Inflammatory macrophage treated with lipopolysaccharide for 4 hours (primary cell): ENCODE data around the gene OR10J5.
A peak's percentile ranks its signal among the peaks of the same experiment; 100 is the strongest.
"Not testable (repeated sequence)": the region's sequence is repeated elsewhere in the genome, so short reads cannot be mapped to it uniquely, and the experiment has no call there.

ENCODE experiments used
- DNase-seq: peaks from one replicate; pipeline ENCODE4 v3.0.0-alpha.2; 2020

The OR10J5 gene, protein sequence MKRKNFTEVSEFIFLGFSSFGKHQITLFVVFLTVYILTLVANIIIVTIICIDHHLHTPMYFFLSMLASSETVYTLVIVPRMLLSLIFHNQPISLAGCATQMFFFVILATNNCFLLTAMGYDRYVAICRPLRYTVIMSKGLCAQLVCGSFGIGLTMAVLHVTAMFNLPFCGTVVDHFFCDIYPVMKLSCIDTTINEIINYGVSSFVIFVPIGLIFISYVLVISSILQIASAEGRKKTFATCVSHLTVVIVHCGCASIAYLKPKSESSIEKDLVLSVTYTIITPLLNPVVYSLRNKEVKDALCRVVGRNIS

GRCh38 chr1:159535907-159536306 lies at the start of gene OR10J5:
Gene OR10J5 (minus strand): TSS chr1:159536007. CDS start chr1:159536007, 0 bp downstream.
- no peak for DNase-seq

GRCh38 chr1:159584536-159584935 lies 48.7 kb upstream of the OR10J5 start:
- no peak for DNase-seq

- DNase-seq: no peak
Measured at GRCh38 chr1:159581422-159581821, 45.6 kb upstream of the OR10J5 start.

- DNase-seq: no peak
Measured at GRCh38 chr1:159580340-159580739, 44.5 kb upstream of the OR10J5 start.

GRCh38 chr1:159577446-159577845 lies 41.6 kb upstream of the OR10J5 start:
- no peak for DNase-seq

DNA sequence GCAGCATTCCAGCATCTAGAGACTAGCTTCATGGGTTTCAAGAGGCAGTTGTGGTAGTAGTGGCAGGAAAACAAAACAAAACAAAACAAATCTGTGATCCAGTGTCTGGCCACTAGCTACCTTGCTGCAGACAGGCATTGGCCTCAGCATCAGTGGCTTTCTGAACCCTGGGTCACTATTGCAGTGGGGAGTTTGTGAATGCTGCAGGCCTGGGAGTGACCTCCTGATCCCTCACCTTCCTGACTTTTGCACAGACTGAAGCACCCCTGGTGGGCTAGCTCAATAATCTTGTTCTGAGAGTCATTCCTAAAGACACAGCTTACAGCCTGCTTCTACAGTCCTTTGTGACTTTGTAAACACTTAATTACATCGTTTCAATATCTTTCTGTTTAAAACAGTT lies 26.9 kb upstream of the OR10J5 start:
- DNase-seq: no peak

DNA sequence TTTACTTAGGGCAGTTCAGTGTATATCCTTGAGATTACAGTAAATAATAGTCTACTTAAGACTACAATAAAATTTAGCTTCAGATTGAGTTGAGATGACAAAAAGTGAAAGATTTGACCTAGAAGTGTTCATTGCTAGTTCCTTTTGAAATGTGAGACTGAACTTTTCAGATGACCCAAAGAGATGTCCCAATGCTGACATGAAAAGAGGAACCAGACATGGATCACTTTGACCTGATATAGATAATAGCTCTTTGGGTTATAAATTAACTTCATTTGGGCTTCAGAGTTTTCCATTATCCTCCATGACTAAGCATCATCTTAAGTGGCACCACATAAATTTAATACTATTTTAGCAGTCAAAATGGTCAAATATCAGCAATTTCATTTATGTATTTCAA lies 25.7 kb upstream of the OR10J5 start:
- DNase-seq: peak; percentile 8

DNA sequence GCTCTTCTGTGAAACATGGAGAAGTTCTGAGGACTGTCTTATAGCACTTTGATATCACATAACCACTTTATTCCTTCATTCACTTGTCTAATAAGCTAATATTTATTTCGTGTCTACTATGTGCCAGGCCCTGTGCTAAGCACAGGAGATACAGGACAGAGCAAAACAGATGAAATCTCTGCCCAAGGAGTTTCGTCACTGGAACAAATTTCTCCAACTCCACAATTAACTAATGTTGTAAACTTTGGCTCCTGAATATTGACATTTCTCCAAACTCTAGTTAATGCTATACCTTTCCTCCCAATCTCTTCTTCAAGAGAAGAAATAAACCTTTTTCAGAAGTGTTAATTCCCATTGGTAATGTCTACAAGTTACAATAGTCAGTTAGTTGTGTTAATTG lies 24.8 kb upstream of the OR10J5 start:
- no peak for DNase-seq

- no peak for DNase-seq
Measured at GRCh38 chr1:159556931-159557369, 21.1 kb upstream of the OR10J5 start.

- peak; percentile 25 for DNase-seq
Measured at GRCh38 chr1:159554696-159555095, 18.9 kb upstream of the OR10J5 start.

- DNase-seq: peak; percentile 14
Measured at GRCh38 chr1:159554261-159554660, 18.5 kb upstream of the OR10J5 start.

DNA sequence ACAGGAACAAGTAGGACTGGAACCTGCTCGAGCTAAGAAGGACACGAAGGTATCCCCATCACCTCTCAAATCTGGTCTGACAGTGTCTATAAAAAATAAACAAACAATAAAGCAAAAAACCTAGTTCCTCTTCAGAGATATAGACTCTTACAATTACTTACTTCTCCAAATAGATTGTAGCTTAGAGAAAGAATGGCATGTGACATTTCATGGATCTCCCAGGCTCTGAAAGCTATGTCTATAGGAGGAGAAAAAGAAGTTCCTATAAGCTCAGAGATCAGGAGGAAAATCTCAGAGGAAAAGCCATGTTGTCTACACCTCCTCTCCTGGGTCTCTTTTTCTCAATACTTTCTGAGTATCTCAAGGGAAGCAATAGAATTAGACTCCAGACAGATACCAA lies 12.3 kb upstream of the OR10J5 start:
- peak; percentile 21 for DNase-seq

GRCh38 chr1:159532922-159533321 lies 2.9 kb downstream of the OR10J5 start:
- no peak for DNase-seq

GRCh38 chr1:159524792-159525191 lies 11.0 kb downstream of the OR10J5 start:
- DNase-seq: not testable (repeated sequence)

DNA sequence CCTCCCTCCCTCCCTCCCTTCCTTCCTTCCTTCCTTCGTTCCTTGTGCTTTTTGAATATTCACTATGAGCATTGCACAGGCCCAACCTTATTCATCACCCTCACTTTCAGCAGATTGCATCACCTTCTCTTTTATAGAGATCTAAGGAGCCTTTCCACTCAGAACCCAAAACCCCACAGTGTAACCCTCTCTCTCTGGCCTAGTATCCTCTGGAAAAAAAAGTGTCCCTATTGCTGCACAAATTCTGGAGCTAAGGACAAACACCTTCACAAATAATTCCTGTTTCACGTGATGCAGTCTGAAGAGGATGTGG lies 25.6 kb downstream of the OR10J5 start:
- no peak for DNase-seq

DNA sequence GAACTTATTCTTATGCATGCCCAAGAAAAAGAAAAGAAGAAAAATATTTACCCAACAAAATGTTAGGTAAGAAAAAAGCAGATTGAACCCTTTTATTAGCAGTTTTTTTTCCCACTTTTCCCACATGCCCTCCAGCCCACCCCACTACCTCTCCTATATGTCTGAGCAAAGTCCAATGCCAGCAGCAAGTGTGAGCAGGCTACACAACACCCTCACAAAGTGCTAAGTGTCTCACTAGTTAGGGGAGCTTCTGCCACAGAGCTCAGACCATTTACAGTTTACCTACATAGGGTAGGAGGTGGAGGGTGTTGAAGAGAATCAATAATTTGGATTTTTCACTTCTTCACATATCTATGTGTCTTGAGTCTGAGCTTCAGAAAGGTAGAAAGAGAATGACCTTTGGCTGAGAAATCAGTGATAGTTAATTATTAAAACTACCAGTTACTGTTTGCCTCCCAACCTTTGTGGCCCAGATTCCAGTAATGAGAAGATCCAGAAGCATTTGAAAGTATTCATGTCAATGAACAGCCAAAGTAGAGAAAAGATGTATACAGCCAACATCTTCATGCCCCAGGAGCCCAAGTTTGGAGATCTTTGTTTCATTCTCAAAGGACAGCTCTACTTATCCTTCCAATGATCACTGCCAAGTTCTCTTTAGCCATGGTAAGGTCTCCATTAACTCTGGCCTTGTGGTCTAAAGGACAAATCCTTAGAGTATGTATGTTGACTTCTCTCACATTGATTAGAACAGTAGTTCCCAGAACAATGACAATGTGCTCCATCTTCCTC lies 26.2 kb downstream of the OR10J5 start:
- DNase-seq: no peak

DNA sequence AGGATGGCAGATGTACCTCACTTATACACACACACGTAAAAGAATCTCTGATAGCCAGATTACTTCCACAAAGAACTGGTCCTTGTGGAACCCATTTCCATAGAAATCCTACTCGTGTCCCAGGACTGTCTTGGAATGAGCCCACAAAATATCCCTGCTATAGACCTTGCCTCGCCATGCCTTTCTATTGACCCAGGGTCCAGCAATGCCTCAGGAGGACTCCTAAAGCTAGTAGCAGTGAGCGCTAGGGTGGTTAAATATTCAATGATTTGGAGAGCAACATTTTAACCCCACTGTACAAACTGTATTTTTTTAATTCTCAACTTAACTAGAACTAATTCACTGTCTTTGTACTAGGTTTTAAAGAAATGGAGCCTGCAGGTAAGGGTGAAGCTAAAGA lies 26.9 kb downstream of the OR10J5 start:
- no peak for DNase-seq

DNA sequence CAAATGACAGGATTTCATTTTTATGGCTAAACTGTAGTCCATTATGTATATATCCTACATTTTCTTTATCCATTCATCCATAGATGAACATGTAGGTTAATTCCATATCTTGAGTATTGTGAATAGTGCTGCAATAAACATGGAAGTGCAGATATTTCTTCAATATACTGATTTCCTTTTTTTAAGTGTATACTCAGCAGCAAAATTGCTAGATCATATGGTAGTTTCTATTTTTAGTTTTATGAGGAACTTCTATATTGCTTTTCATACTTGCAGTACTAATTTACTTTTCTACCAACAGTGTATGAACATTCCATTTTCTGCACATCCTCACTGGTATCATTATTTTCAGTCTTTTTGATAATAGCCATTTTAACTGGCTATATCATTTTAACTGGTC lies 30.1 kb downstream of the OR10J5 start:
- DNase-seq: peak; percentile 38

DNA sequence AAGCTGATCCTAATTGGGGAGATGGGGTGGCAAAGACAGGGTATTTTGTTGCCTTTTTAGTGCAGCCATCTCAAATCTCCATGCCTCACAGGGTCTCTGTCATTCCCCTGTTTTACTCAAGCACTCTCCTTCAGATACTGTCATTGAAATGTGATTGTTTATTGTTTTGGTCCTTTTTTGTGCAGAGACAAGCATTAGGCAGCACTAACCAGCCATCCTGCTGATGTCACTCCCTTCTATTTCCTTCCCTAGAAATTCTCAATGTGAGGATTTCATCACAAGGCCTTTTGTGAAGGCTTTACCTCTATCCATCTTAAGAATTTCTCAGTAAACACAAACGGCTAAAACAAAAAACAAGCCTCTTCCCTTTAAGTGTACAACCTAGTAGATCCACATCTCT lies 34.7 kb downstream of the OR10J5 start:
- DNase-seq: peak; percentile 1

- not testable (repeated sequence) for DNase-seq
Measured at GRCh38 chr1:159494513-159495210, 41.1 kb downstream of the OR10J5 start.

- no peak for DNase-seq
Measured at GRCh38 chr1:159493354-159493753, 42.5 kb downstream of the OR10J5 start.

DNA sequence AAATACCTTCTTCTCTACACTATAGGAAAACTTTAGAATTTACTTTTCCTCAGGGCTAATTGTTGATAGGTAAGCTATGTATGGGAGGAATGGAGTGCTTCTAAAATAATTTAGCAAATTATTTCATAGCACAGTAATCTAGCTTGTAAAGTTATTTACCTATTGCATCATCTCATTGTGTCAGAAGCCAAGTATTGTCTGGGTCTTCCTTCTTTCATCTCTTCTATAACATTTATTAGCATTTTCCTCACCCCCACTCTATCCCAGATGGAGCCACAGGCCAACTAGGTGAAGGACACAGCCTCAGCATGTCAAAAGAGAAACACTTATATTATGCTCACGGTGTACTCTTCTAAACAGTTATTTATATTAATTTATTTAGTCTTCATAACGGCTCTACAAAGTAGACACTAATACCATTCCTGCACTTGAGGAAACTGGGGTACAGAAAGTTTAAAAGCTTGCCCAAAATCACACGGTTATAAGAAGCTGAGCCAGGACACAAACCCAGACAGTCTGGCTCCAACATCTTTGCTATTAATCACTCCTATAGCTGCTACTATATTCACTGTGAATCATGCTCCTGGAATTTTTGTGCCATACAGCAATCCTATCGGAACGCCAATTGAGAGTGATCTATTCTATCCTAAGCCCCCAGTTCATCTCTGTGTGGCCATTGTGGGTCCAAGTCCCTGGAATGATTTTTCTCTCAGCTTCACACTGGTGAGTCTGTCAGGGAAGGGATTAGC lies 43.1 kb downstream of the OR10J5 start:
- no peak for DNase-seq
